HG03469 (cell line): Measurements from ENCODE around the gene NDUFAF3.
"Not testable (repeated sequence)": the region's sequence is repeated elsewhere in the genome, so short reads cannot be mapped to it uniquely, and the experiment has no call there.

Experiments used
- ATAC-seq: cut with Tn5 transposase; IDR thresholded peaks from one replicate; pipeline ENCODE4 v1.9.1; 2021; ENCODE audit warnings: mild to moderate bottlenecking, moderate library complexity, moderate number of reproducible peaks; ENCODE audit not compliant: unreplicated experiment

The NDUFAF3 gene

GRCh38 chr3:48999085-48999858 lies 22.6 kb upstream of the NDUFAF3 start:
- no peak for ATAC-seq

- ATAC-seq: no peak
Observed at GRCh38 chr3:49001155-49001554, 20.8 kb upstream of the NDUFAF3 start.

- no peak for ATAC-seq
Observed at GRCh38 chr3:49004352-49005302, 17.3 kb upstream of the NDUFAF3 start.

GRCh38 chr3:49005303-49005680 lies 16.6 kb upstream of the NDUFAF3 start:
- ATAC-seq: no peak

GRCh38 chr3:49005998-49006397 lies 15.9 kb upstream of the NDUFAF3 start:
- ATAC-seq: no peak

- no peak for ATAC-seq
Observed at GRCh38 chr3:49006408-49007067, 15.4 kb upstream of the NDUFAF3 start.

GRCh38 chr3:49007068-49007770 lies 14.7 kb upstream of the NDUFAF3 start, which contains the start of gene WDR6:
TSS of gene WDR6 (plus strand) at chr3:49007391. CDS start at chr3:49007432, 41 bp downstream.
- peak; percentile 77 for ATAC-seq

GRCh38 chr3:49007771-49008528 lies 14.0 kb upstream of the NDUFAF3 start:
- peak; percentile 23 for ATAC-seq

- ATAC-seq: not testable (repeated sequence)
Observed at GRCh38 chr3:49008627-49009026, 13.3 kb upstream of the NDUFAF3 start.

- no peak for ATAC-seq
Observed at GRCh38 chr3:49009396-49009795, 12.5 kb upstream of the NDUFAF3 start.

GRCh38 chr3:49012441-49013017 lies 9.4 kb upstream of the NDUFAF3 start:
- no peak for ATAC-seq

GRCh38 chr3:49013113-49013737 lies 8.7 kb upstream of the NDUFAF3 start:
- ATAC-seq: no peak

GRCh38 chr3:49013738-49014660 lies 7.9 kb upstream of the NDUFAF3 start:
- no peak for ATAC-seq

GRCh38 chr3:49015072-49015471 lies 6.8 kb upstream of the NDUFAF3 start:
- no peak for ATAC-seq

- ATAC-seq: no peak
Observed at GRCh38 chr3:49015765-49016164, 6.2 kb upstream of the NDUFAF3 start.

- no peak for ATAC-seq
Observed at GRCh38 chr3:49016414-49017228, 5.3 kb upstream of the NDUFAF3 start.
